LNCAP (cell line): Measurements from ENCODE around the gene UBXN2A.

ENCODE experiments used
- TF ChIP-seq, protein P1 (sequence below): fragments of 450-650 bp; IDR thresholded peaks from 2 replicates; pipeline ENCODE4 v1.5.1; 2017; ENCODE audit warnings: mild to moderate bottlenecking

Gene UBXN2A

GRCh38 chr2:24011250-24012104 is 71.2 kb downstream of the UBXN2A start:
- TF ChIP-seq, protein P1, sequence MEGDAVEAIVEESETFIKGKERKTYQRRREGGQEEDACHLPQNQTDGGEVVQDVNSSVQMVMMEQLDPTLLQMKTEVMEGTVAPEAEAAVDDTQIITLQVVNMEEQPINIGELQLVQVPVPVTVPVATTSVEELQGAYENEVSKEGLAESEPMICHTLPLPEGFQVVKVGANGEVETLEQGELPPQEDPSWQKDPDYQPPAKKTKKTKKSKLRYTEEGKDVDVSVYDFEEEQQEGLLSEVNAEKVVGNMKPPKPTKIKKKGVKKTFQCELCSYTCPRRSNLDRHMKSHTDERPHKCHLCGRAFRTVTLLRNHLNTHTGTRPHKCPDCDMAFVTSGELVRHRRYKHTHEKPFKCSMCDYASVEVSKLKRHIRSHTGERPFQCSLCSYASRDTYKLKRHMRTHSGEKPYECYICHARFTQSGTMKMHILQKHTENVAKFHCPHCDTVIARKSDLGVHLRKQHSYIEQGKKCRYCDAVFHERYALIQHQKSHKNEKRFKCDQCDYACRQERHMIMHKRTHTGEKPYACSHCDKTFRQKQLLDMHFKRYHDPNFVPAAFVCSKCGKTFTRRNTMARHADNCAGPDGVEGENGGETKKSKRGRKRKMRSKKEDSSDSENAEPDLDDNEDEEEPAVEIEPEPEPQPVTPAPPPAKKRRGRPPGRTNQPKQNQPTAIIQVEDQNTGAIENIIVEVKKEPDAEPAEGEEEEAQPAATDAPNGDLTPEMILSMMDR = no peak

DNA sequence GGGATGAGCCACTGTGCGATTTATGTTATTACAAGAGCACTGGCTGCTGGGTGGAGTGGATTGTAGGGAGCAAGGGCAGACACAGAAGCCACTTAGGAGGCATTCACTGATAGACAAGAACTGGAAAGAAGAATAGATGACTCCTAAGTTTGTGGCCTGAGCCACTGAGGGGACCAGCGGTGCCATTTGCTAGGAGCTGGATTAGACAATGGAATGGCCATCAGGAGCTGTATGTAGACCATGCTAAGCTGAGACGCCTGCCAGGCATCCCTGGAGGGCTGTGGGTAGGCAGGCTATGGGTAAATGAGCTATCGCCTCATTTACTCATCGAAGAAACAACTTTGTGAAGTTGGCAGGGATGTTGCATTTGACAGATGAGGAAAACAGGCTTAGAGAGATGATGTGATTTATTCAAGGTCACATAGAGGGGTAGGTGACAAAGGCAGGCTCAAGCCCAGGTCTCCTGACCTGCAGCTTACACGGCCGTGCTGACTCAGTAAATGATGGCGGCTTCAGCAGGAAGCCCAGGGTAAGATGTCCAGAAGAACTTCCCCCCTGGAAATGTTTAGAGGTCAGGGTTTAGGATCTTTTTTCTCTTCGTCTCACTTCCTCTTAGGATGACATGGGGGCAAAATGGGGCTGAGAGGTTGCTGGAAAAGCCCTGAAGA is 72.4 kb downstream of the UBXN2A start:
- TF ChIP-seq, protein P1 = no peak

- TF ChIP-seq, protein P1 = no peak
These were observed 75.5 kb downstream of the UBXN2A start for GRCh38 chr2:24015562-24016375.

GRCh38 chr2:24016376-24016761 is 76.1 kb downstream of the UBXN2A start:
- TF ChIP-seq, protein P1 = no peak

DNA sequence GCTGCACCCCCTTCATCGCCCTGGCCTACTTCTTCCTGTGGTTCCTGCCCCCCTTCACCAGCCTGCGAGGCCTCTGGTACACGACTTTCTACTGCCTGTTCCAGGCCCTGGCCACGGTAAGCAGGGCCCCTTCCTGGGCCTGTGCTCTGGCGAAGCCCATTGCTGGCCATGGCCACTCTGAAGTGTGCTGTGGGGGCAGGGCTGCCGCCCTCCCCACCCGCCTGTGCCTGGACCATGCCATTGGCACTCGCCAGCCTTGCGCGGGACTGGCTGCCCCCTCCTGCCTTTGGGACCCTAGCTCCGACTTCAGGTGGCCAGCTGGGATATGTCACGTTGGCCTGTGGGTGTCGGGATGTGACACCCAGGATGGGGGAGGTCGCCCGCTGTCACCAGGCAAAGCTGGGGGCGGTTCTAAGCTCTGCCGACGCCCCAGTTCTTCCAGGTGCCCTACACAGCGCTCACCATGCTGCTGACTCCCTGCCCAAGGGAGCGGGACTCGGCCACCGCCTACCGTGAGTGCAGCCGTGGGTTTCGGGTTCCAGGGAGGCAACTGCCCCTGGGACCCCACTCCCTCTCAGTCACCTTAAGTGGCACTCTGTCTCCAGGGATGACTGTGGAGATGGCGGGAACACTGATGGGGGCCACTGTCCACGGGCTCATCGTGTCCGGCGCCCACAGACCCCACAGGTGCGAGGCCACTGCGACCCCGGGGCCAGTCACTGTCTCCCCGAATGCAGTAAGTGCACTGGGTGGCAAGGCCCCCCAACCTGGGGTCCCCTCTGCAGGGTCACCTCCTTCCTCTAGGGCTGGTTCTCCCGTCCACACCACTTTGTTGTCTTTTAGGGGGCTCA is 76.8 kb downstream of the UBXN2A start:
- TF ChIP-seq, protein P1 = no peak

DNA sequence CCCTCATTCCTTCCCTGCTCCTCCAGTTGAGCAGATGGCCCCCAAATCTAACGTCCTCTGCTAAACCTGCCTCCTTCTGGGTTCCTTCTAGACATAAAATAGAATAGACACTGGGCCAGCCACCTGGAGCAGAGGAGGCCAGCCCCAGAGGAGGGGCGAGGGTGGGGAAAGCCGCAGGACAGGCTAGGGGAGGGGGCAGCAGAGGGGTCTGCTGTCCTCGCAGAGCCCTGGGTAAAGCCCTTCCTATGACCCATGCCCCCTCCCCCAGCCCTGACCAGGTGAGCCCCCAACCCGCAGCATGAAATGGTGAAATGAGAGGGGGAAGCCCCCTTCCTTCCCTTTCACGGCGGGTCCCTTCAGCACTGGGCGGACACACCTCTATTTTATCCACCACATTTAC is 77.4 kb downstream of the UBXN2A start:
- TF ChIP-seq, protein P1 = no peak

DNA sequence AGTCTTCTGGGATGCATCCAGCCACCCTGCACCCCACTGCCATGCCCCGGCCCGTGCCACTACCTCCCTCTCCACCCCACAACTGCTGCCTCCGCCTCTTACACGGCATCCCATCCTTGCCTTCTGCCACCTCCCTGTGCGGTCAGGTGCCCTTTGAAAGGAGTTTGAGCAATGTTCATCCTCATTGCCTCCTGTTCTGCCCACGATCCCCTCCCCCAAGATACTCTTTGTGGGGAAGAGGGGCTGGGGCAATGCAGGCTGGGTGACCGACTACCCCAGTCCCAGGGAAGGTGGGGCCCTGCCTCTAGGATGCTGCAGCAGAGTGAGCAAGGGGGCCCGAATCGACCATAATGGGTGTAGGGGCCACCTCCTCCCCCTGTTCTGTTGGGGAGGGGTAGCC is 78.0 kb downstream of the UBXN2A start:
- TF ChIP-seq, protein P1 = no peak
